Measurements from ENCODE around the gene OSCAR.

The OSCAR gene

GRCh38 chr19:54077334-54077733 lies 23.3 kb downstream of the OSCAR start:
- DNase-seq (ENCODE audit: low read depth), result no peak
- TF ChIP-seq CTCF (conservative IDR thresholded peaks at IDR 0.05; ENCODE audit: low read depth, low read length), result no peak

GRCh38 chr19:54074851-54075250 lies 25.8 kb downstream of the OSCAR start:
- DNase-seq (ENCODE audit: low read depth), result no peak
- TF ChIP-seq CTCF (conservative IDR thresholded peaks at IDR 0.05; ENCODE audit: low read depth, low read length), result no peak
- no peak overlapping the region for H3K4me3 ChIP-seq (ENCODE audit: low read depth, low read length)

More at GRCh38 chr19:54077334-54077733, 23.3 kb downstream of the OSCAR start:
- no peak overlapping the region for H3K4me3 ChIP-seq (ENCODE audit: low read depth, low read length)

- TF ChIP-seq CTCF (conservative IDR thresholded peaks at IDR 0.05; ENCODE audit: low read depth, low read length), result no peak
- DNase-seq (ENCODE audit: low read depth), result no peak
- no peak overlapping the region for H3K4me3 ChIP-seq (ENCODE audit: low read depth, low read length)
These were observed 26.8 kb downstream of the OSCAR start for GRCh38 chr19:54073829-54074228.

GRCh38 chr19:54069470-54069869 lies 31.1 kb downstream of the OSCAR start:
- no peak overlapping the region for H3K4me3 ChIP-seq (ENCODE audit: low read depth, low read length)
- DNase-seq (ENCODE audit: low read depth), result no peak
- no peak for TF ChIP-seq CTCF (conservative IDR thresholded peaks at IDR 0.05; ENCODE audit: low read depth, low read length)

- TF ChIP-seq CTCF (conservative IDR thresholded peaks at IDR 0.05; ENCODE audit: low read depth, low read length), result no peak
- no peak within 1 kb of the TSS for H3K4me3 ChIP-seq (ENCODE audit: low read depth, low read length)
- DNase-seq (ENCODE audit: low read depth), result no peak
These were observed 37.1 kb downstream of the OSCAR start, which contains the start of gene VSTM1 for GRCh38 chr19:54063350-54064116. Gene VSTM1, minus strand, starts transcription at chr19:54063897. Its CDS starts 120 bp downstream, at chr19:54063777.

- no peak overlapping the region for H3K4me3 ChIP-seq (ENCODE audit: low read depth, low read length)
- DNase-seq (ENCODE audit: low read depth), result no peak
- TF ChIP-seq CTCF (conservative IDR thresholded peaks at IDR 0.05; ENCODE audit: low read depth, low read length), result no peak
These were observed 38.0 kb downstream of the OSCAR start for GRCh38 chr19:54062643-54063042.

GRCh38 chr19:54047616-54048015 lies 53.0 kb downstream of the OSCAR start:
- TF ChIP-seq CTCF (conservative IDR thresholded peaks at IDR 0.05; ENCODE audit: low read depth, low read length), result no peak
- DNase-seq (ENCODE audit: low read depth), result no peak
- no peak overlapping the region for H3K4me3 ChIP-seq (ENCODE audit: low read depth, low read length)

Measured in choroid plexus epithelial cell (primary cell).